Central memory CD8-positive, alpha-beta T cell (primary cell): ENCODE results near the gene SKI.
A peak's percentile ranks its signal among the peaks of the same experiment; 100 is the strongest.

ENCODE experiments used
- ATAC-seq: fragments of 150-1000 bp; cut with Tn5 transposase; replicated peaks from 2 replicates; pipeline ENCODE4 v1.10.0; 2022; ENCODE audit warnings: mild to moderate bottlenecking, moderate FRiP score, moderate number of reproducible peaks; ENCODE audit not compliant: poor library complexity, severe bottlenecking; ENCODE audit errors: extremely low read depth
- DNase-seq, 2 donors: peaks; one replicate each; pipeline ENCODE4 v3.0.0; 2021; ENCODE audit warnings: low spot score in 2 of 2
- H3K27ac Mint-ChIP-seq: one replicate; pipeline ENCODE4 v1.8.0; 2022; ENCODE audit warnings: low read depth, mild to moderate bottlenecking, moderate library complexity, mixed read lengths
- H3K27me3 Mint-ChIP-seq: one replicate; pipeline ENCODE4 v1.8.0; 2022; ENCODE audit warnings: mixed read lengths
- H3K36me3 Mint-ChIP-seq: one replicate; pipeline ENCODE4 v1.8.0; 2022; ENCODE audit warnings: mild to moderate bottlenecking, moderate library complexity, mixed read lengths; ENCODE audit not compliant: insufficient read depth
- H3K4me1 Mint-ChIP-seq: one replicate; pipeline ENCODE4 v1.8.0; 2022; ENCODE audit warnings: mixed read lengths
- H3K4me3 Mint-ChIP-seq: one replicate; pipeline ENCODE4 v1.8.0; 2022; ENCODE audit warnings: mild to moderate bottlenecking, moderate library complexity, mixed read lengths
- H3K9me3 Mint-ChIP-seq: one replicate; pipeline ENCODE4 v1.8.0; 2022; ENCODE audit warnings: mixed read lengths

The SKI gene

DNA sequence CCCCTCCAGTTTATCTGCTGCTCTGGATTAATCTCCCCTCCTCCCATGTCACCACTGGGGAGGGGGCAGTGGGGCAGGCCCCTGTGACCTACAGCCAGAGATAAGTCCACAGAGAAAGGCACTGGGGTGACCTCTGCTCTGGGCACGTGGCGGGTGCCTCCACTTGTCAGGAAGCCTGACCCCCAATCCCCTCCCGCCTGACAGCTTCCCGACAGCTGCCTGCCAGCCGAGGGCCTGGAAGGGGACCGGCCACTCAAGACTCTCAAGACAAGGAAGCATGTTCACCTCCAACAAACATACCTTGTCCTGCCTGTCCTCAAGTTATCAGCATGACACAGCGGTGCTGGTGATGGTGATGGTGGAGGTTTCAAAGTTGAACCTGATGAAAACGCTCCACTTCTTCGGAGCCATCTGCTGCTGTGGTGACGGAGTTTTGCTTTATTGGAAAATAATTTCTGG is 30.4 kb upstream of the SKI start:
- H3K4me1 Mint-ChIP-seq: peaks cover 17% of the 10 kb centered on the region
- H3K36me3 Mint-ChIP-seq: peaks cover 9% of the 10 kb centered on the region
- H3K27ac Mint-ChIP-seq: peak overlapping the region; percentile 90
- H3K9me3 Mint-ChIP-seq: no peaks in the 10 kb centered on the region
- DNase-seq: no peak
- no peak overlapping the region for H3K4me3 Mint-ChIP-seq
- ATAC-seq: no peak
- no peaks in the 10 kb centered on the region for H3K27me3 Mint-ChIP-seq

DNA sequence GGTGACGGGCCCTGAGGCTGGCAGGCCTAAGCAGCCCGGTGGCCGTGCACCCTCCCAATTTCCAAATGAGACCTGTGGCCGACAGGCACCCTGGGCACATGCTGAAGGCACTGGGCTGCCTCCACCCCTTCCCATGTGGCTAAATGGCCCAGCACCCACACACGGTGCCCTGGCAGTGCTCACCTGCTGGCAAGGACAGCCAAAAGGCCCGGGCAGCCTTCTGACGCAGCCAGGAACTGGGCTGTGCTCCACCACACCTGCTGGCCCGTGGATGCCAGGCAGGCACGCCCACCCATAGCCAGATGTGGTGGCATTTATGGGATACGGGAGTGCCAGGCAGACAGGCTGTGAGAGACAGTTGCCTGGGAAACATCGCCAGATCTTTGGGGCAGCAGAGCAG is 29.5 kb upstream of the SKI start:
- Mint-ChIP-seq H3K36me3 (peaks cover 9% of the 10 kb centered on the region), H3K27ac (peak overlapping the region; percentile 90), H3K9me3 (no peaks in the 10 kb centered on the region), H3K4me3 (peak overlapping the region; percentile 78), H3K4me1 (peaks cover 17% of the 10 kb centered on the region), H3K27me3 (no peaks in the 10 kb centered on the region)
- ATAC-seq (no peak), DNase-seq (no peak)

DNA sequence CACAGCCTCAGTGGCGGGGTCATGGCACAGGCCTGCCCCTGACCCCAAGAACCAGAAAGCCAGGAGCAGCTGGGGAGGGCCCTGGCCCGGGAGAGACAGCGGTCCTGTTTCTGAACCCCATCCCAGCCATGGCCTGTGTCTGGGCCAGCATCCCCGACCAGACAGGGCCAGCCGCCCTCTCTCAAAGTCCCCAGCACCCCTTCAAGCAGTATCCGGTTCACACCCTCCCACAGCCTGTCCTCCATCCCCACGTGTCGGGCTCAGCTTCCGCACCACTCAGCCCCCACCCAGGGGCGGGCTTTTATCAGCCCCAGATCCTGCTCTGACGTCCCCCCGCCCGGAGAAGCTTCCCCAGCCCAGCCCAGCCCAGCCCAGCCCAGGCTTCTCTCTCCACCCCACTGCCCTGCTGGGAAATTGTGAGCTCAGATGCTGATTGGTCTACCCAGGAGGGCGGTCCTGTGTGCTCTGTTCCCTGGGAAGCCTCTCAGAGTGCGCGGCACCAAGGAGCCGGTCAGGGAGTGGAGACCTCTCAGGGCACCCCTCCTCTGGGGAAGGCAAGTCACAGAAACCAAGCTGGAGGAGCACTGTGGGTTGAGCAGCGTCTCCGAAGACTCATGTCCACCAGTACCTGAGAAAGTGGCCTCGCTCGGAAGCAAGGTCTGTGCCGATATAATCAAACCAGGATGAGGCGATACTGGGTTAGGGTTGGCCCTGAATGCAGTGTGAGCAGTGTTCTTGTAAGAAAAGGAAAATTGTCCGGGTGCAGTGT is 28.9 kb upstream of the SKI start:
- Mint-ChIP-seq H3K36me3 (peaks cover 8% of the 10 kb centered on the region), H3K27me3 (no peaks in the 10 kb centered on the region), H3K9me3 (no peaks in the 10 kb centered on the region), H3K4me1 (peaks cover 17% of the 10 kb centered on the region), H3K27ac (peak overlapping the region; percentile 90), H3K4me3 (peak overlapping the region; percentile 78)
- DNase-seq (peak; percentile 57 to 79), ATAC-seq (peak; percentile 77)

DNA sequence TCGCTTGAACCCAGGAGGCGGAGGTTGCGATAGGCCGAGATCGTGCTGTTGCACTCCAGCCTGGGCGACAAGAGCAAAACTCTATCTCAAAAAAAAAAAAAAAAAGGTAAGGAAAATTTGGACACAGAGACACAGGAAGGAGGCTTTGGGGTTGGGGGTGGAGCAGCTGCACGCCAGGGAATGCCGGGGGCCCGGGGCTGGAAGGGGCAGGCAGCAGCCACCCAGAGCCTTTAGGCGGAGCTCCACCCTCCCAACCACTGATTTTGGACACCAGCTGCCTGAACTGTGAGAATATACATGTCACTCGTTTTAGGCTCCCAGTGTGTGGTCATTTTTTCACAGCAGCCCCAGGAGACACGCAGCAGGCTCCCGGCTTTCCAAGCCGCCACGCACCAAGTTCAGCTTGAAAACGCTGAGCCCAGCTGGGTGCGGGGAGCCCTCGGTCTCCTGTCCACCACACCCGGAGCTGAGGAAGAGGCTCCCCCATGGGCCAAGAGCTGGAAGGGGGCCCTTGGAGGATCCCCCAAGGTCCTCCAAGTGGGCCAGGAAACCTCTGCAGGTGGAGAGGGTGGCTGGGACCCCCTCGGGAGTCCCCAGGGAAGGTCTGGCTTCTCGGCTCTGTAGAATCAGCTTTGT is 27.7 kb upstream of the SKI start:
- peaks cover 4% of the 10 kb centered on the region for H3K36me3 Mint-ChIP-seq
- H3K27ac Mint-ChIP-seq: peak overlapping the region; percentile 90
- no peaks in the 10 kb centered on the region for H3K27me3 Mint-ChIP-seq
- ATAC-seq (no peak), DNase-seq (no peak)
- H3K9me3 Mint-ChIP-seq: no peaks in the 10 kb centered on the region
- H3K4me3 Mint-ChIP-seq: peak overlapping the region; percentile 7
- peaks cover 17% of the 10 kb centered on the region for H3K4me1 Mint-ChIP-seq

DNA sequence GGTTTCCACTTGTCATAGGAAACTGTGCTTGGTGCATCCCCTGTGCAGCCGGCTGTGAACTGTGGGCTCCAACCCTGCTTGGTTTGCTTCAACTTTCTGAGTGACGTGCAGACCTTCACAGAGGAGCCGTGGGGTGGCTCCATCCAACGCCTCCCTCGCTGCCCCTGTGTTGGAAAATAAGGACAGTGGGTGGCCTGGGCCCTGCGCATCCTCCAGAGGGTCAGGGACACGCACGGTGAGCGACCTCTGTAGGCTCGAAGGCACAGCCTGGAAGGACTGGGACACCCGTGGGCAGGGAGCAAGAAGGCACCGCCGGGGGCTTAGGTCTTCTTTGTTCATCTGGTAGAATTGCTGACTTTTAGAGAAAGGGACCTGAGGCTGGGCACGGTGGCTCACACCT is 27.1 kb upstream of the SKI start:
- ATAC-seq: no peak
- Mint-ChIP-seq H3K27ac (no peak overlapping the region), H3K4me3 (peak overlapping the region; percentile 7)

DNA sequence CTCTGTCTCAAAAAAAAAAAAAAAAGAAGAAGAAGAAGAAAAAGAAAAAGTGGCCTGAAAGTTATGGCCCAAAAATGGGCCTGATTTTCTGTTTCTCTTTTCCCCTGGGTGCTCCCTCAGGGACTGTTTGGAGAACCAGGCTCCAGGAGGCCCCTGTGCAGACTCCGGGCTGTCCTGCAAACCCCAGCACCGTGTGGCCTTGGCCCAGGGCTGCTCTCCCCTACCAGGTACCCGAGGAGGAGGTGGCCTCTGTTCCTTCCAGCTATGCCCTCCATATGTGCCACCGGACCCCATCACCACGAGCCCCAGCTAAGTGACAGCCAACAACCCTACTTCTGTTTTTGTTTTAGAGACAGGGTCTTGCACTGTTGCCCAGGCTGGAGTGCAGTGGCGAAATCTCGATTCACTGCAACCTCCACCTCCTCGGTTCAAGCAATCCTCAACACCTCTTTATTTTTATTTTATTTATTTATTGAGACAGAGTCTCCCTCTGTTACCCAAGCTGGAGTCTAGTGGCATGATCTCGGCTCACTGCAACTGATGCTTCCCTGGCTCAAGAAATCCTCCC is 26.0 kb upstream of the SKI start:
- H3K4me3 Mint-ChIP-seq: no peak overlapping the region
- H3K36me3 Mint-ChIP-seq: peaks cover 5% of the 10 kb centered on the region
- no peak for DNase-seq
- ATAC-seq: no peak
- no peaks in the 10 kb centered on the region for H3K9me3 Mint-ChIP-seq
- peaks cover 20% of the 10 kb centered on the region for H3K4me1 Mint-ChIP-seq
- H3K27me3 Mint-ChIP-seq: no peaks in the 10 kb centered on the region
- peak overlapping the region; percentile 71 for H3K27ac Mint-ChIP-seq

More for the DNA sequence above, 27.1 kb upstream of the SKI start:
- Mint-ChIP-seq H3K36me3 (peaks cover 4% of the 10 kb centered on the region), H3K4me1 (peaks cover 17% of the 10 kb centered on the region), H3K27me3 (no peaks in the 10 kb centered on the region), H3K9me3 (no peaks in the 10 kb centered on the region)
- no peak for DNase-seq

DNA sequence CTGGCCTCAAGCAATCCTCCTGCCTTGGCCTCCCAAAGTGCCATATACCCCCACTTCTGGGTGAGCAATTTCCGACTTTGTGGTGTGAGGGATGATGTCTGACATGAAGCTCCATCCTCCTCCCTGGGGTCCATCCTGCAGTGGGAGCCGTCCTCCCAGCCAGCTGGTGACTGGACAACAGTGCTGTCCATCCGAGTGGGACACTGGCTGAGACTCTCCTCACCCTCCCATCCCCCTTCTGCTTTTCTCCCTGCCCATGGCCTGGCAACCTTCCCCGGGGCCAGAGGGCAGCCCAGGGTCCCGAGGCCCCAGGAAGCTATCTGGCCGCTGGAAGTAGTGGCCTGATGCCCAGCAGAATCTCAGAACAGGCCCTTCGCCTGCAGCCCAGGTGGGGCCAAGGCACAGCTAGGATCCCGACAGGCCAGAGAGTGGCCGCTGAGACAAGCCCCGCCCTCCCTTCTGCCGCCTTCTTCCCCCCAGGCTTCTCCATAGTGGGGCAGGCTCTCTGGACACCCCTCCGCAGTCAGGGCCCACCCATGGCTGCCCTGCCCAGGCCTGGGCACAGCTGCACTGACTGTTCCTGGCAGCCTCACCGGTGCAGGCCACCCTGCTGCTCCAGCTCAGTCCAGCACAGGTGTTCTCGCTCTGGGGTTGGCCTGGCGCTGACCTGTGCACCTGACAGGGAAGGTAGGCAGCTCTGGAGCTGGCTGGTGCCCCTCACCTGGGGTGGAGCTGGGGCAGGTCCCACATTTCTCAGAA is 25.1 kb upstream of the SKI start:
- peak overlapping the region; percentile 22 for H3K27ac Mint-ChIP-seq
- ATAC-seq (no peak), DNase-seq (no peak)
- peaks cover 21% of the 10 kb centered on the region for H3K4me1 Mint-ChIP-seq
- no peaks in the 10 kb centered on the region for H3K27me3 Mint-ChIP-seq
- H3K36me3 Mint-ChIP-seq: peaks cover 4% of the 10 kb centered on the region
- no peaks in the 10 kb centered on the region for H3K9me3 Mint-ChIP-seq
- no peak overlapping the region for H3K4me3 Mint-ChIP-seq

DNA sequence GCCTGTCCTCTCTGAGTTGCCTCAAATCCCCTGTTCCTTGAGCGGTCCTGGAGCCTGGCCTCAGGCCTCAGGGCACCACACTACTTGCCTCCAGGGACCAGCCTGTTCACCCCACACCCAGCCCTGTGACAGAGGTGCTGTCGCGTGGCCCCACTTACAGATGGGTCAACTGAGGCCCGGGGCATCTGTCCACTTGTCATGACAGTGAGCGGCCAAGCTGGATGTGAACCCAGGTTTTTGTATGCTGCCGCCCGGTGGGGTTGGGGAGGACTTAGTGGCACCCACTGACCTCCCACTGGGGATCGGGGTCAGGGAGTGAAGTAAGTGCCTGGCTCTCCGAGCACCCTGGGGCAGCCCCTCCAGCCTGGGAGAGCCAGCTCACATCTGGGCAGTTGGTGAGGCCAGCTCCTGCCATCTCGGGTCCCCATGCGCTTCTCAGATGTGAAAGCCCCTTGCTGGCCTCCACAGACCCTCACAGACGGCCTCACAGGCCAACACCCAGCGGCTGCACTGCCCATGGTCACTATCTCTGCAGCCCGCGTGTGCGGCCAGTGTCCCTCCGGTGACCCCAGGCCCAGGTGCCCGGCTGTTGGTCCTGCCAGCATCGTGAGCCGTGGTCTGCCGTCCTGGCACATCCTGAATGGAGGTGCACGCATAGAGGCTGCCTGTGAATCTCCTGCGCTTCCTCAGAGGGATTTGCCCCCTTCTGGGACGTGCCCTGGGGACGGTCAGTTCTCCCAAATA is 24.3 kb upstream of the SKI start:
- Mint-ChIP-seq H3K4me1 (peaks cover 17% of the 10 kb centered on the region), H3K27ac (peak overlapping the region; percentile 22), H3K27me3 (no peaks in the 10 kb centered on the region), H3K36me3 (peaks cover 4% of the 10 kb centered on the region), H3K9me3 (no peaks in the 10 kb centered on the region), H3K4me3 (no peak overlapping the region)
- DNase-seq (no peak), ATAC-seq (no peak)

DNA sequence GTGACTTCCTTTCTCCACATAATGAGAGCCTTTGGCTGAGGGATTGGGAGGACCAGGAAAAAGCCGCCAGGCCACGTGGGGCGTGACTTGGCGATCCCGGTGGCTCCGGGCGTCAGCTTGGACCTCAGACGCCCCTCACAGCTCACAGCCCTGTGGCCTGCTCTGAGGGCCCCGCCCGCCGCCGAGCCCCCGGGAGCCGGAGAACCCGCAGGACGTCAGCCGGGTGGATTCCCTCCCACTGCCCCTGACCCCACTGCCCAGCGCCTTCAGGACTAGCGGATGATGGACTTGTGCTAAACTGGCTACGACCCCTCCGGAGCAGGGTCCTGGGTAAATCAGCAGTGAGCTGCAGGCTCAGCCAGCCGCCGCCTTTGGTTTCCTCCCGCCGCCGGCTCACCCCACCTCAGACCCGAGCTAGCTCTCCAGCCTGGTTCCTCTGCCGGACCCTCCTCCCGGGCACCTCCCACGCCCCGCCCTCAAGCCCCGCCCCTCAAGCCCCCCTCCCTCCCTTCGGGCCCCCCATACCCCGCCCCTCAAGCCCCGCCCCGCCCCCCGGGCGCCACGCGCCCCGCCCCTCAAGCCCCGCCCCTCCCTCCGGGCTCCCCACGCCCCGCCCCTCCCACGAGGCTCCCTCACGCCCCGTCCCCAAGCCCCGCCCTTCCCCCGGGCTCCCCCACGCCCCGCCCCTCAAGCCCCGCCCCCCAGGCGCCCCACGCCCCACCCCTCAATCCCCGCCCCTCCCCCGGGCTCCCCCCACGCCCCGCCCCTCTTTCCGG is 23.5 kb upstream of the SKI start:
- peak; percentile 22 for ATAC-seq
- Mint-ChIP-seq H3K4me3 (peak overlapping the region; percentile 60), H3K36me3 (peaks cover 6% of the 10 kb centered on the region), H3K27ac (peak overlapping the region; percentile 22), H3K4me1 (peaks cover 10% of the 10 kb centered on the region), H3K9me3 (no peaks in the 10 kb centered on the region), H3K27me3 (no peaks in the 10 kb centered on the region)
- DNase-seq: peak; percentile 36 to 50

DNA sequence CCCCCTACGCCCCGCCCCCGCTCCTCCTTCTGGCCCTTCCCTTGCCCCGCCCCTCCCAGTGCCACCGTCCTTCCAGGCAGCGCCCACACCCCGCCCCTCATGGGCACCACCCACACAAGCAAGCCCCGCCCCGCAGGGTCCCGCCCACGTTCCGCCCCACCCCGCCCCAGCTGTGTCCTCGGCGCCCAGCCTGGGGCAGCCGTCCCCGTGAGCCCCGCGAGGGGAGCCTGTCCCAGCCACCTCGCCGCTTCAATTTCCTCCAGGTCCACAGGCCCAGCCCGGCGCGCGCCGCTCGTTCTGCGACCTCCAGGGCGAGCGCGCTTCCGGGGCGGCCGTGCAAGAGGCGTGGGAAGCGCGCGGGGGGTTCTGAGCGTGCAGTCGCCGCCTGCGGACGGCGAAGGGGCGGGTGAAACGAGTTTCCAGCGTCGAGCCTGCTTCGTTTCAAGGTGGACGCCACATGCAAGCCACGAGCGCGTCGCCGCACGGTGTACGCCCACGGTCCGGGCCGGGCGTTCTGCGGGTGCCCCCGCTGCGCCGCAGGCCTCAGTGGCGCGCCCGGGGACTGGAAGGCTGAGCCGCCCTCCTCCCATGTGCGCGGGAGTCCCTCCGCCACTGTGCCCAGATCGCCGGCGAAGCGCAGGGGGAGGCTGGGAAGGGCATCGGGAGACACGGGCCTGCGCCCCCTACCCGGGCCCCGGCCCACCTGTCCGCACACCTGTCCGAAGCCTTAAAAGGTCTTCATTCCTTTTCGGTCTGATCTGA is 22.7 kb upstream of the SKI start:
- ATAC-seq (peak; percentile 86), DNase-seq (peak; percentile 83 to 87)
- no peaks in the 10 kb centered on the region for H3K27me3 Mint-ChIP-seq
- peaks cover 4% of the 10 kb centered on the region for H3K36me3 Mint-ChIP-seq
- H3K4me3 Mint-ChIP-seq: peak overlapping the region; percentile 60
- peaks cover 4% of the 10 kb centered on the region for H3K4me1 Mint-ChIP-seq
- no peak overlapping the region for H3K27ac Mint-ChIP-seq
- no peaks in the 10 kb centered on the region for H3K9me3 Mint-ChIP-seq
